Liver (tissue), 9 donors: ENCODE measurements around the gene POLR3H. TPM values are rescaled to one million over a fixed set of nuclear protein-coding genes. Genes with fewer than 3 reads are reported as not detected.
A peak's percentile ranks its signal among the peaks of the same experiment; 100 is the strongest.

Experiments used
- DNase-seq: peaks from one replicate; pipeline ENCODE4 v3.0.0-alpha.2; 2017; ENCODE audit warnings: low spot score
- H3K27ac ChIP-seq, 2 donors: one replicate each; pipeline ENCODE4 v1.7.0; 2013; ENCODE audit warnings: inconsistent platforms in 2 of 2, low read length in 2 of 2, control low read depth in 1 of 2, low read depth in 1 of 2, mild to moderate bottlenecking in 1 of 2
- H3K27me3 ChIP-seq, 4 donors: one replicate each; pipeline versions ENCODE4 v1.6.1 to v1.7.0; 2013; ENCODE audit warnings: low read length in 3 of 4, inconsistent platforms in 1 of 4, mild to moderate bottlenecking in 1 of 4, moderate library complexity in 1 of 4; ENCODE audit not compliant: control insufficient read depth in 4 of 4, insufficient read depth in 4 of 4
- H3K36me3 ChIP-seq, 4 donors: one replicate each; pipeline versions ENCODE4 v1.6.1 to v1.7.0; 2013; ENCODE audit warnings: low read length in 3 of 4, mild to moderate bottlenecking in 3 of 4, low read depth in 1 of 4, moderate library complexity in 1 of 4; ENCODE audit not compliant: control insufficient read depth in 4 of 4, insufficient read depth in 3 of 4
- H3K4me1 ChIP-seq, 4 donors: one replicate each; pipeline versions ENCODE4 v1.6.1 to v1.7.0; 2013; ENCODE audit warnings: low read length in 3 of 4, mild to moderate bottlenecking in 3 of 4, moderate library complexity in 1 of 4; ENCODE audit not compliant: control insufficient read depth in 4 of 4, insufficient read depth in 4 of 4
- H3K4me3 ChIP-seq, 3 donors: one replicate each; pipeline versions ENCODE4 v1.6.1 to v1.7.0; 2013; ENCODE audit warnings: low read length in 3 of 3, control low read depth in 1 of 3, low read depth in 1 of 3, mild to moderate bottlenecking in 1 of 3
- H3K9ac ChIP-seq, 2 donors: one replicate each; pipeline ENCODE4 v1.7.0; 2013; ENCODE audit warnings: low read length in 2 of 2, mild to moderate bottlenecking in 2 of 2, moderate library complexity in 2 of 2, control low read depth in 1 of 2, low read depth in 1 of 2
- H3K9me3 ChIP-seq, 4 donors: one replicate each; pipeline versions ENCODE4 v1.6.1 to v1.7.0; 2013; ENCODE audit warnings: low read length in 3 of 4; ENCODE audit not compliant: control insufficient read depth in 4 of 4
- ATF3 ChIP-seq: IDR thresholded peaks from 2 replicates; pipeline ENCODE4 v1.6.1; 2016; ENCODE audit warnings: antibody characterized with exemption
- EGR1 ChIP-seq, 2 donors: IDR thresholded peaks; 2 replicates each; pipeline ENCODE4 v1.6.1; 2016 to 2018; ENCODE audit warnings: antibody characterized with exemption in 2 of 2, low read depth in 2 of 2
- GABPA ChIP-seq, 2 donors: IDR thresholded peaks in 1 of 2; conservative IDR thresholded peaks in 1 of 2; 2 replicates each; pipeline ENCODE4 v1.6.1; 2016; ENCODE audit warnings: antibody characterized with exemption in 2 of 2, mild to moderate bottlenecking in 1 of 2, moderate library complexity in 1 of 2
- HNF4A ChIP-seq, 2 donors: conservative IDR thresholded peaks; 2 replicates each; pipeline ENCODE4 v1.6.1; 2016; ENCODE audit warnings: antibody characterized with exemption in 2 of 2, mild to moderate bottlenecking in 2 of 2
- MAX ChIP-seq: IDR thresholded peaks from 2 replicates; pipeline ENCODE4 v1.6.1; 2016; ENCODE audit warnings: antibody characterized with exemption
- NR2F2 ChIP-seq: IDR thresholded peaks from 2 replicates; pipeline ENCODE4 v1.6.1; 2016; ENCODE audit warnings: antibody characterized with exemption
- RAD21 ChIP-seq, 2 donors: IDR thresholded peaks; 2 replicates each; pipeline ENCODE4 v1.6.1; 2016; ENCODE audit warnings: antibody characterized with exemption in 2 of 2, mild to moderate bottlenecking in 2 of 2
- REST ChIP-seq: IDR thresholded peaks from 2 replicates; pipeline ENCODE4 v1.6.1; 2016; ENCODE audit warnings: antibody characterized with exemption, mild to moderate bottlenecking
- TAF1 ChIP-seq: conservative IDR thresholded peaks from 2 replicates; pipeline ENCODE4 v1.6.1; 2016; ENCODE audit warnings: antibody characterized with exemption, mild to moderate bottlenecking
- WGBS: extraction: QIAGEN DNeasy Blood & Tissue Kit; methylation state at CpG from one replicate; pipeline ENCODE4 v1.1.7; 2013; 5-methylcytosine and 5-hydroxymethylcytosine counted together
- polyA plus RNA-seq, 2 donors: library from polyadenylated mRNA; stranded (reverse) in 1 of 2; unstranded in 1 of 2; fragments of 200-250 nt in 1 of 2; fragments of >200 nt in 1 of 2; fragmentation: Nextera tagmentation in 1 of 2; extraction: Ambion mirVana in 1 of 2; gene quantifications; one replicate each; pipeline versions ENCODE4 v1.2.1 to v1.2.3, GENCODE V29; 2013 to 2015
- total RNA-seq, 2 donors: library from RNA; depleted of rRNA; stranded (reverse); fragments of >200 nt; gene quantifications; one replicate each; pipeline ENCODE4 v1.2.3, GENCODE V29; 2014
- TF ChIP-seq, protein P1 (sequence below): IDR thresholded peaks from 2 replicates; pipeline ENCODE4 v1.6.1; 2016; ENCODE audit warnings: antibody characterized with exemption
- donor health status: healthy.
- donor health status: healthy.
- donor health status: healthy.
- donor health status: healthy.
- donor health status: healthy.

The POLR3H gene
- total and polyA plus RNA-seq, 4 donors, result 11.7 to 37.7 (median 27.1) TPM

GRCh38 chr22:41523464-41524221 is 20.6 kb downstream of the POLR3H start:
- TF ChIP-seq NR2F2 (peak; percentile 67), REST (no peak), HNF4A (conservative IDR thresholded peaks at IDR 0.05) (no peak), TAF1 (no peak)
- Histone ChIP-seq H3K4me3 (no peak overlapping the region), H3K9ac (peak overlapping the region in 1 of 2 donors; percentile 4), H3K27me3 (no peaks in the 10 kb centered on the region), H3K9me3 (no peaks in the 10 kb centered on the region), H3K36me3 (peaks cover 12 to 47% (median 26%) of the 10 kb centered on the region in 4 donors), H3K4me1 (peaks cover 4 to 45% (median 39%) of the 10 kb centered on the region in 4 donors), H3K27ac (peak overlapping the region; percentile 62 to 68)
- peak; percentile 71 for DNase-seq
- WGBS, result 64% methylated on average over 21 of the region's 21 CpGs

DNA sequence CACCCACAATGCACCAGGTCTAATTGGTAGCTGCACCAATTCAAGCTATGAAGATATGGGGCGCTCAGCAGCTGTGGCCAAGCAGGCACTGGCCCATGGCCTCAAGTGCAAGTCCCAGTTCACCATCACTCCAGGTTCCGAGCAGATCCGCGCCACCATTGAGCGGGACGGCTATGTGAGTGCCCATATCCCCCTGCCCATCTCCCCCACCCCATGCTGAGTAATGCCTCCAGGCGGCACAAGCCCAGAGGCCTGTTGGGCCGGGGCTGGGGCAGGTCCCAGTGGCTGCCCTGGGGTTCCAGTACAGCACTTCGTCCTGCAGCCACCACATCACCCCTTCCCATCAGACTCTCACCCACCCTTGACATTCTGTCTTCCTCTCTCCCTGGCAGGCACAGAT is 21.5 kb downstream of the POLR3H start:
- peak overlapping the region; percentile 62 to 68 for H3K27ac ChIP-seq
- 96% methylated on average over 9 of the region's 9 CpGs for WGBS
- no peaks in the 10 kb centered on the region for H3K27me3 ChIP-seq
- TF ChIP-seq GABPA (IDR thresholded peaks at IDR 0.05 in 1 of 2, conservative IDR thresholded peaks at IDR 0.05 in 1 of 2) (no peak), EGR1 (IDR thresholded peaks at IDR 0.05; ENCODE audit: low read depth in 2 of 2) (no peak), ATF3 (no peak), RAD21 (IDR thresholded peaks at IDR 0.05) (no peak), HNF4A (conservative IDR thresholded peaks at IDR 0.05) (no peak), MAX (no peak)
- TF ChIP-seq, protein P1, sequence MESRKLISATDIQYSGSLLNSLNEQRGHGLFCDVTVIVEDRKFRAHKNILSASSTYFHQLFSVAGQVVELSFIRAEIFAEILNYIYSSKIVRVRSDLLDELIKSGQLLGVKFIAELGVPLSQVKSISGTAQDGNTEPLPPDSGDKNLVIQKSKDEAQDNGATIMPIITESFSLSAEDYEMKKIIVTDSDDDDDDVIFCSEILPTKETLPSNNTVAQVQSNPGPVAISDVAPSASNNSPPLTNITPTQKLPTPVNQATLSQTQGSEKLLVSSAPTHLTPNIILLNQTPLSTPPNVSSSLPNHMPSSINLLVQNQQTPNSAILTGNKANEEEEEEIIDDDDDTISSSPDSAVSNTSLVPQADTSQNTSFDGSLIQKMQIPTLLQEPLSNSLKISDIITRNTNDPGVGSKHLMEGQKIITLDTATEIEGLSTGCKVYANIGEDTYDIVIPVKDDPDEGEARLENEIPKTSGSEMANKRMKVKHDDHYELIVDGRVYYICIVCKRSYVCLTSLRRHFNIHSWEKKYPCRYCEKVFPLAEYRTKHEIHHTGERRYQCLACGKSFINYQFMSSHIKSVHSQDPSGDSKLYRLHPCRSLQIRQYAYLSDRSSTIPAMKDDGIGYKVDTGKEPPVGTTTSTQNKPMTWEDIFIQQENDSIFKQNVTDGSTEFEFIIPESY, result no peak
- no peak overlapping the region for H3K4me3 ChIP-seq
- peaks cover 12 to 44% (median 21%) of the 10 kb centered on the region in 4 donors for H3K36me3 ChIP-seq
- H3K9ac ChIP-seq, result no peak overlapping the region
- peaks cover 4 to 49% (median 41%) of the 10 kb centered on the region in 4 donors for H3K4me1 ChIP-seq
- no peaks in the 10 kb centered on the region for H3K9me3 ChIP-seq
- DNase-seq, result no peak
